ENCODE measurements around the gene TRDN.

Gene TRDN

GRCh38 chr6:123515715-123516114 lies 121.0 kb downstream of the TRDN start:
- TF ChIP-seq ZFP3 (CRISPR knock-in tag; IDR thresholded peaks at IDR 0.05) = no peak
- no peak for TF ChIP-seq ZFP30 (CRISPR knock-in tag; IDR thresholded peaks at IDR 0.05)
- ATAC-seq = no peak

GRCh38 chr6:123509112-123509511 lies 127.6 kb downstream of the TRDN start:
- ATAC-seq = no peak
- TF ChIP-seq ZFP3 (CRISPR knock-in tag; IDR thresholded peaks at IDR 0.05) = no peak
- no peak for TF ChIP-seq ZNF8 (CRISPR knock-in tag; IDR thresholded peaks at IDR 0.05)
- TF ChIP-seq CSDC2 (CRISPR knock-in tag; IDR thresholded peaks at IDR 0.05) = no peak
- TF ChIP-seq ISL1 (CRISPR knock-in tag; IDR thresholded peaks at IDR 0.05) = no peak
- TF ChIP-seq PPARA (CRISPR knock-in tag; IDR thresholded peaks at IDR 0.05; ENCODE audit: borderline replicate concordance) = no peak
- no peak for TF ChIP-seq ZFP30 (CRISPR knock-in tag; IDR thresholded peaks at IDR 0.05)
- TF ChIP-seq OSR1 (CRISPR knock-in tag; IDR thresholded peaks at IDR 0.05) = no peak
- TF ChIP-seq ZNF565 (CRISPR knock-in tag; conservative IDR thresholded peaks at IDR 0.05; ENCODE audit: low read depth) = no peak
- no peak for TF ChIP-seq SNAI2 (CRISPR knock-in tag; IDR thresholded peaks at IDR 0.05)
- TF ChIP-seq GLIS3 (CRISPR knock-in tag; IDR thresholded peaks at IDR 0.05) = no peak

- ATAC-seq = no peak
- no peak for TF ChIP-seq ISL1 (CRISPR knock-in tag; IDR thresholded peaks at IDR 0.05)
- TF ChIP-seq ZFP30 (CRISPR knock-in tag; IDR thresholded peaks at IDR 0.05) = no peak
- no peak for TF ChIP-seq ZNF565 (CRISPR knock-in tag; conservative IDR thresholded peaks at IDR 0.05; ENCODE audit: low read depth)
- TF ChIP-seq TCF4 (CRISPR knock-in tag; IDR thresholded peaks at IDR 0.05; ENCODE audit: borderline replicate concordance) = no peak
- TF ChIP-seq PPARA (CRISPR knock-in tag; IDR thresholded peaks at IDR 0.05; ENCODE audit: borderline replicate concordance) = no peak
- TF ChIP-seq, protein P1, sequence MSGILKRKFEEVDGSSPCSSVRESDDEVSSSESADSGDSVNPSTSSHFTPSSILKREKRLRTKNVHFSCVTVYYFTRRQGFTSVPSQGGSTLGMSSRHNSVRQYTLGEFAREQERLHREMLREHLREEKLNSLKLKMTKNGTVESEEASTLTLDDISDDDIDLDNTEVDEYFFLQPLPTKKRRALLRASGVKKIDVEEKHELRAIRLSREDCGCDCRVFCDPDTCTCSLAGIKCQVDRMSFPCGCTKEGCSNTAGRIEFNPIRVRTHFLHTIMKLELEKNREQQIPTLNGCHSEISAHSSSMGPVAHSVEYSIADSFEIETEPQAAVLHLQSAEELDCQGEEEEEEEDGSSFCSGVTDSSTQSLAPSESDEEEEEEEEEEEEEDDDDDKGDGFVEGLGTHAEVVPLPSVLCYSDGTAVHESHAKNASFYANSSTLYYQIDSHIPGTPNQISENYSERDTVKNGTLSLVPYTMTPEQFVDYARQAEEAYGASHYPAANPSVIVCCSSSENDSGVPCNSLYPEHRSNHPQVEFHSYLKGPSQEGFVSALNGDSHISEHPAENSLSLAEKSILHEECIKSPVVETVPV (CRISPR knock-in tag; IDR thresholded peaks at IDR 0.05) = no peak
- TF ChIP-seq CREB5 (CRISPR knock-in tag; IDR thresholded peaks at IDR 0.05; ENCODE audit: low read depth) = no peak
Measured at GRCh38 chr6:123508290-123508689, 128.5 kb downstream of the TRDN start.

- TF ChIP-seq POU6F1 (CRISPR knock-in tag; IDR thresholded peaks at IDR 0.05; ENCODE audit: borderline replicate concordance, low read depth) (no peak), ZC3H10 (CRISPR knock-in tag; IDR thresholded peaks at IDR 0.05) (no peak), TCF4 (CRISPR knock-in tag; IDR thresholded peaks at IDR 0.05; ENCODE audit: borderline replicate concordance) (no peak)
- ATAC-seq = no peak
Measured at GRCh38 chr6:123507582-123507981, 129.2 kb downstream of the TRDN start.

GRCh38 chr6:123503619-123504018 lies 133.1 kb downstream of the TRDN start:
- TF ChIP-seq BACH2 (CRISPR knock-in tag; IDR thresholded peaks at IDR 0.05; ENCODE audit: borderline replicate concordance) (no peak), PPARA (CRISPR knock-in tag; IDR thresholded peaks at IDR 0.05; ENCODE audit: borderline replicate concordance) (no peak), CSDC2 (CRISPR knock-in tag; IDR thresholded peaks at IDR 0.05) (no peak), TOX (CRISPR knock-in tag; IDR thresholded peaks at IDR 0.05; ENCODE audit: borderline replicate concordance) (no peak), CREB5 (CRISPR knock-in tag; IDR thresholded peaks at IDR 0.05; ENCODE audit: low read depth) (no peak), ZNF565 (CRISPR knock-in tag; conservative IDR thresholded peaks at IDR 0.05; ENCODE audit: low read depth) (no peak), ISL1 (CRISPR knock-in tag; IDR thresholded peaks at IDR 0.05) (no peak), TCF4 (CRISPR knock-in tag; IDR thresholded peaks at IDR 0.05; ENCODE audit: borderline replicate concordance) (no peak), GLIS3 (CRISPR knock-in tag; IDR thresholded peaks at IDR 0.05) (no peak), ARNTL (CRISPR knock-in tag; IDR thresholded peaks at IDR 0.05; ENCODE audit: borderline replicate concordance, low read depth) (no peak), POU6F1 (CRISPR knock-in tag; IDR thresholded peaks at IDR 0.05; ENCODE audit: borderline replicate concordance, low read depth) (no peak), ZNF70 (CRISPR knock-in tag; IDR thresholded peaks at IDR 0.05) (no peak), ZC3H10 (CRISPR knock-in tag; IDR thresholded peaks at IDR 0.05) (no peak), ZNF8 (CRISPR knock-in tag; IDR thresholded peaks at IDR 0.05) (no peak), OSR1 (CRISPR knock-in tag; IDR thresholded peaks at IDR 0.05) (no peak)
- TF ChIP-seq, protein P2, sequence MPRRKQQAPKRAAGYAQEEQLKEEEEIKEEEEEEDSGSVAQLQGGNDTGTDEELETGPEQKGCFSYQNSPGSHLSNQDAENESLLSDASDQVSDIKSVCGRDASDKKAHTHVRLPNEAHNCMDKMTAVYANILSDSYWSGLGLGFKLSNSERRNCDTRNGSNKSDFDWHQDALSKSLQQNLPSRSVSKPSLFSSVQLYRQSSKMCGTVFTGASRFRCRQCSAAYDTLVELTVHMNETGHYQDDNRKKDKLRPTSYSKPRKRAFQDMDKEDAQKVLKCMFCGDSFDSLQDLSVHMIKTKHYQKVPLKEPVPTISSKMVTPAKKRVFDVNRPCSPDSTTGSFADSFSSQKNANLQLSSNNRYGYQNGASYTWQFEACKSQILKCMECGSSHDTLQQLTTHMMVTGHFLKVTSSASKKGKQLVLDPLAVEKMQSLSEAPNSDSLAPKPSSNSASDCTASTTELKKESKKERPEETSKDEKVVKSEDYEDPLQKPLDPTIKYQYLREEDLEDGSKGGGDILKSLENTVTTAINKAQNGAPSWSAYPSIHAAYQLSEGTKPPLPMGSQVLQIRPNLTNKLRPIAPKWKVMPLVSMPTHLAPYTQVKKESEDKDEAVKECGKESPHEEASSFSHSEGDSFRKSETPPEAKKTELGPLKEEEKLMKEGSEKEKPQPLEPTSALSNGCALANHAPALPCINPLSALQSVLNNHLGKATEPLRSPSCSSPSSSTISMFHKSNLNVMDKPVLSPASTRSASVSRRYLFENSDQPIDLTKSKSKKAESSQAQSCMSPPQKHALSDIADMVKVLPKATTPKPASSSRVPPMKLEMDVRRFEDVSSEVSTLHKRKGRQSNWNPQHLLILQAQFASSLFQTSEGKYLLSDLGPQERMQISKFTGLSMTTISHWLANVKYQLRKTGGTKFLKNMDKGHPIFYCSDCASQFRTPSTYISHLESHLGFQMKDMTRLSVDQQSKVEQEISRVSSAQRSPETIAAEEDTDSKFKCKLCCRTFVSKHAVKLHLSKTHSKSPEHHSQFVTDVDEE (CRISPR knock-in tag; IDR thresholded peaks at IDR 0.05) = no peak
- ATAC-seq = no peak

All from SK-N-SH treated with all-trans-retinoic acid at 6 μM for 48 hours (cell line).